Daoy (cell line): ENCODE data around the gene KERA. TPM values are rescaled to one million over a fixed set of nuclear protein-coding genes. Genes with fewer than 3 reads are reported as not detected.
"Not testable (repeated sequence)": the region's sequence is repeated elsewhere in the genome, so short reads cannot be mapped to it uniquely, and the experiment has no call there.

Experiments
- DNase-seq: peaks from one replicate; pipeline ENCODE4 v3.0.0-alpha.2; 2015; ENCODE audit warnings: low read depth
- total RNA-seq: library from RNA; depleted of rRNA; stranded (reverse); fragments of >200 nt; shearing (Covaris generic); gene quantifications from 2 replicates; pipeline ENCODE4 v1.2.3, GENCODE V29; 2014; rRNA removed

Gene KERA
- total RNA-seq, result not detected in 2 replicates

- no peak for DNase-seq
These were observed at the start of gene KERA for GRCh38 chr12:91057368-91058165. Gene KERA (minus strand): TSS chr12:91058024. CDS start chr12:91056281, 1,743 bp downstream.

- no peak for DNase-seq
These were observed 48.5 kb upstream of the KERA start for GRCh38 chr12:91106283-91106682.

GRCh38 chr12:91105807-91106206, 48.0 kb upstream of the KERA start:
- DNase-seq, result no peak

GRCh38 chr12:91104812-91105466, 47.1 kb upstream of the KERA start:
- no peak for DNase-seq

GRCh38 chr12:91103624-91104023, 45.8 kb upstream of the KERA start:
- no peak for DNase-seq

GRCh38 chr12:91103101-91103500, 45.3 kb upstream of the KERA start:
- DNase-seq, result no peak

- DNase-seq, result no peak
These were observed 43.1 kb upstream of the KERA start for GRCh38 chr12:91100906-91101305.

- no peak for DNase-seq
These were observed 42.0 kb upstream of the KERA start for GRCh38 chr12:91099836-91100235.

GRCh38 chr12:91099341-91099740, 41.5 kb upstream of the KERA start:
- DNase-seq, result no peak

GRCh38 chr12:91098941-91099340, 41.1 kb upstream of the KERA start:
- peak; percentile 76 for DNase-seq

- no peak for DNase-seq
These were observed 40.6 kb upstream of the KERA start for GRCh38 chr12:91098461-91098860.

- DNase-seq, result peak; percentile 7
These were observed 37.1 kb upstream of the KERA start for GRCh38 chr12:91094957-91095356.

GRCh38 chr12:91094032-91094662, 36.3 kb upstream of the KERA start:
- no peak for DNase-seq

- no peak for DNase-seq
These were observed 35.5 kb upstream of the KERA start for GRCh38 chr12:91093341-91093740.

GRCh38 chr12:91091916-91092715, 34.3 kb upstream of the KERA start:
- no peak for DNase-seq

GRCh38 chr12:91089953-91090352, 32.1 kb upstream of the KERA start:
- DNase-seq, result not testable (repeated sequence)

GRCh38 chr12:91080041-91080440, 22.2 kb upstream of the KERA start:
- DNase-seq, result no peak

- DNase-seq, result no peak
These were observed 20.7 kb upstream of the KERA start for GRCh38 chr12:91078501-91078900.

- no peak for DNase-seq
These were observed 19.6 kb upstream of the KERA start for GRCh38 chr12:91077228-91077954.

- no peak for DNase-seq
These were observed 17.0 kb upstream of the KERA start for GRCh38 chr12:91074851-91075250.

- DNase-seq, result no peak
These were observed 16.4 kb upstream of the KERA start for GRCh38 chr12:91074154-91074709.
